Erythroblast (primary cell): ENCODE measurements around the gene EXOC6B.

Source experiments
- GATA1 ChIP-seq: IDR thresholded peaks from 2 replicates; pipeline ENCODE4 v1.6.1; 2011; ENCODE audit warnings: low read depth, mild to moderate bottlenecking, control low read depth, low read length, moderate library complexity
- POLR2A ChIP-seq: IDR thresholded peaks from 2 replicates; pipeline ENCODE4 v1.6.1; 2011; ENCODE audit warnings: mild to moderate bottlenecking, low read length

DNA sequence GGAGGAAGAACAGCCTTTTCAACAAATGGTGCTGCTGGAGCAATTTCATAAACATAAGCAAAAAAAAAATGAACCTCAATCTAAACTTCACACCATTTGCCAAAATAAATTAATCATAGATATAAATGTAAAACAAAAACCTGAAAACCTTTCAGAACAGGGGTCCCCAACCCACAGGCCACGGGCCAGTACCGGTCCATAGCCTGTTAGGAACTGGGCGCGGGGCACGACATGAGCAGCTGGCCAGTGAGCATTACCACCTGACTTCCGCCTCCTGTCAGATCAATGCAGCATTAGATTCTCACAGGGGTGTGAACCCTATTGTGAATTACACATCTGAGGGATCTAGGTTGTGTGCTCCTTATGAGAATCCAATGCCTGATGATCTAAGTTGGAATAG, 176.0 kb downstream of the EXOC6B start:
- TF ChIP-seq POLR2A, result no peak
- no peak for TF ChIP-seq GATA1
